HG03342 (cell line): ENCODE results near the gene PLA2R1.
"Not testable (repeated sequence)": the region's sequence is repeated elsewhere in the genome, so short reads cannot be mapped to it uniquely, and the experiment has no call there.

Experiments
- ATAC-seq: cut with Tn5 transposase; IDR thresholded peaks from one replicate; pipeline ENCODE4 v1.9.1; 2021; ENCODE audit warnings: mild to moderate bottlenecking, moderate library complexity; ENCODE audit not compliant: unreplicated experiment

Gene PLA2R1

DNA sequence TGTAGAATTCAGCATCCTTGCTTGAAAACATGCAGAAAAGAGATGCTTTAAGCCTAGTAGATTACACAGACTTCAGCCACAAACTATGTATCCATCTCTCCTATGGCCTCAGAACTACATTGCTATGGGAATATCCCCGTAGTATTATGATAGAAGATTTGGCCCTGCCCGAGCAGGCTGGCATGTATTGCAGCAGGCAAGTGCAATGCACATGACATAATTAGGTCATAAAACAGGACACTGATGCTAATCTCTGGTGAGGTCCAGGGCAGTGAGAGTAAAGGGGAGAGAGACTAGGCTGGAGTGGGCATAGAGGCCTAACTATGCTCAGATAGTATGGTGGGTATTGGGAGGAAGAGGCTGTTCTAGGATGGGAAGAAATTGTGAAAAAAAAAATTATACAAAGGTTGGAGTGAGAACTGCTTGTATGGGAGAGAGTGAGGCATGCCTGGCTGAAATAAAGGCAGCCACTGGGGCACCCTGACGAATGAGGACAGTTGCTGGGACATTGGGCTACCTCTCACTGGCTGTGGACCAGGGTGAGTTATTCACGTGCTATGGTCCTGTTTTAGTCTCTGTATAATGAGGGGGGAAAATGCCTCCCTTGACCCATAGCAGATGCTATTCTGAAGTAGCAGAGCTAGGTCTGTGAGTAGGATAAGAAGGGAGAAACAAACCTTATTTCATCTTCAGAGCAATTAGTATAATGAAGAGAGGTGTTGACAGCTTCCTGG lies 1.6 kb upstream of the PLA2R1 start:
- ATAC-seq: no peak

DNA sequence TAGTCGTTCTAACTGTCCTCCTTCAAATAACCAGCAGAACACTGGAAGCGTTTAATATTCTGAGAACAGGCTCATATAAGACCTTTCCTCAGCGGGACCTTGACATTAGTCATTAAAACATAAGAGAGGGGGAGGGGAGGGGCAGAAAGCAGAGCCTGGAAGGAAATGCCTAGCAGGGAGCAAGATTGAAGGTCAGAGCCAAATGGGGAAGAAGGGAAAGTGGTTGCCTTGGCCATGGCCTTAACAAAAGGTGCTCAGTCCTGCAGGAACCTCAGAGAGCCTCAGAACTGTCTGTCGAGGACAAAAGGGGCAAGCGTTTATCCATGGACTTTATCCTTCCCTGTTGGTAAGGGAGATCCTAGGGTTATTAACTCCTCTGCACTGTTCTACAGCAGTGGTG lies 856 bp upstream of the PLA2R1 start:
- no peak for ATAC-seq

- no peak for ATAC-seq
Observed at GRCh38 chr2:160061944-160062291, 497 bp downstream of the PLA2R1 start.

DNA sequence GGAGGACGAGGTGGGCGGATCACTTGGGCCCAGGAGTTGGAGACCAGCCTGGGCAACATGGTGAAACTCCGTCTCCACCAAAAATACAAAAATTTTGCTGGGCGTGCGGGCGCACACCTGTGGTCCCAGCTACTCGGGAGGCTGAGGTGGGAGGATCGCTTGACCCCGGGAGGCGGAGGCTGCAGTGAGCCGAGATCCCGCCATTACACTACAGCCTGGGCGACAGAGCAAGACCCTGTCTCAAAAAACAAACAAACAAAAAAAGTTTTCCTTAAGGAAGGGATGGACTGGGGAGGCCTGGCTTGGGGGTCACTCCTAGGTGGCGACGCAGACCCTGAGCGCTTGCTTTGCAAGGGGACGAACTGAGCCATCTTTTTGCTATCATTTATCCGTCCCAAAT lies 882 bp downstream of the PLA2R1 start:
- no peak for ATAC-seq

GRCh38 chr2:160060297-160060696 lies 2.1 kb downstream of the PLA2R1 start:
- no peak for ATAC-seq

DNA sequence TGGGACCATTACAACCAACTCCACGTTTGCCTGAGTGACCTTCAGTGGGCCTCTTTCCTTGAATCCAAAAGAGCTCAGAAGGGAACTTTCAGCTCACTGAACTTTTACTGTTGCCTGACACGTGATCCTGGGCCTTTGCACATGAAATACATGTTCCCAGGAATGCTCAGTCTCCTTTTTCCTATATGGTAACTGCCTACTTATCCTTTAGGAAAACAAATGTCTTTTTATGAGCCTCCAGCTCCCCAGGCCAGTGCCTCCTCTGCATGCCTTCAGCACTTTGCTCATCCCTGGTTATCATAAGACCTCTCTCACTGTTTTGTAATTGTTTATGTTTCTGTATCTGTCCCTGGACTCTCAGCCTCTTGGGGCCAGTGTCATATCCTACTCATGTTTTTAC lies 5.1 kb downstream of the PLA2R1 start:
- no peak for ATAC-seq

GRCh38 chr2:160055726-160056108 lies 6.7 kb downstream of the PLA2R1 start:
- no peak for ATAC-seq

DNA sequence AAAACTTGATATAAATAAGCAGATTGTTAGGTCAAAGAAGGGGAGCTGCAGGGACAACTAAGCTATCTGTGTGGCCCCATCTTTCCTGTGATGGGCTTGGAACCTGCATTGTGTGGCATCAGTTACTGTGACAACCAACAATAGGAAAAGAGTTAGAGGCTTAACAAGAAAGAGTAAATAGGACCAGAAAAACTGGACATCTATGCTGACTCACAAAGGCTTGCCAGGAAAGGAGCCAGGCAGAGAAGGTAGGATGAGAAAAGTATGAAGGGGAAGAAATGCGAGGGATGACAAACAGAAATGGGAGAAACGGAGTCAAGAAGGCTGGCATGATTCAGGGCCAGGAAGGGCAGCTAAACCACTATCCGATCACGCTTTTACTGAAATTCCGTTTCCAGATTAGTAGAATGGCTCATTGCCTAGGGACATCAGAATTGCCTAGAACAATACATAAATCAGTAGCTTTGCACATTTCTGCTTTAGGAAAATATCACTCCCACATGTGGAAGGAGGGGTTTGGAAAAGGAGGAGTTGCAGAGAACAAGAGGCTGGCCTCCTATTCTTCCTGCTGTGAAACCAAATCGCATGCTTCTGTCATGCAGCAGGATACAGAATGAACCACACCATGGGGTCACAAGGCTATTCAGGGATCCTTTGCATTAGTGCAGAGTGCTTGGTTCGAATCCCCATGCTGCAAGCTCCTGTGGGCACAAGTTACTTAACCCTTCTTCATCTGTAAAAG lies 7.3 kb downstream of the PLA2R1 start:
- no peak for ATAC-seq

DNA sequence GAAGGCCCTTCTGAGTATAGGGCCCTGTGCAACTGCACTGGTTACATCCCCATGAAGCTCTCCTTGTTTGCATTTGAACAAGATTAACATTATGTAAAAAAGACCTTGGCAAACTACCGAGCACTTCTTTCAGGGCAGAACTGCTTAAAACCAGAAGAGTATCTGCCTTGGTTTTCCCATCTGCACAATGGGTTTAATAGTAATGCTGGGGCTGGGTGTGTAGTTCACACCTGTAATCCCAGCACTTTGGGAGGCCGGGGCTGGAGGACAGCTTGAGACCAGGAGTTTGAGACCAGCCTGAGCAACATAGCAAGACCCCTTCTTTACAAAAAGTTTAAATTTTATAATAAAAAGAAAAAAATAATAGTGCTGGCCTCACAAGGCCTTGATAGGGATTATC lies 8.5 kb downstream of the PLA2R1 start:
- ATAC-seq: no peak

- ATAC-seq: no peak
Observed at GRCh38 chr2:160052531-160052930, 9.9 kb downstream of the PLA2R1 start.

- ATAC-seq: no peak
Observed at GRCh38 chr2:160051371-160051800, 11.0 kb downstream of the PLA2R1 start.

DNA sequence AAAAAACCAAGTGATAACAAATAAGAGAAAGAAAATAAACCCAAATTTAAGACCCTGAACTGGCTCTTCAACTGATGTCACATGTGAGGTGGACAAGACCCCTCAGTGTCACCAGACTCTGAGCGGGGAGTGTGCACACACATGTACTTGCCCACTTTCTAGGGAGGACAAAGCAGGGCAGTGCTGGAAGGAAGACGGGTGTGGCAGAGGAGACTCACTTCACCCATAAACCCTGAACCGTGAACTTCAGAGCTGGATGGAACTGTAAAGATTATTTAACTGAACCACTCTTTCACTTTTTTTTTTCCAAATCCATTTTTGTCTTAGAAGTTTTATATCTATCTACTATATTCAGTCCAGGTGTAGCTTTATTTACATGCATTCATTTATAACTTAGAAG lies 12.3 kb downstream of the PLA2R1 start:
- no peak for ATAC-seq

GRCh38 chr2:160045703-160046210 lies 16.7 kb downstream of the PLA2R1 start:
- no peak for ATAC-seq

DNA sequence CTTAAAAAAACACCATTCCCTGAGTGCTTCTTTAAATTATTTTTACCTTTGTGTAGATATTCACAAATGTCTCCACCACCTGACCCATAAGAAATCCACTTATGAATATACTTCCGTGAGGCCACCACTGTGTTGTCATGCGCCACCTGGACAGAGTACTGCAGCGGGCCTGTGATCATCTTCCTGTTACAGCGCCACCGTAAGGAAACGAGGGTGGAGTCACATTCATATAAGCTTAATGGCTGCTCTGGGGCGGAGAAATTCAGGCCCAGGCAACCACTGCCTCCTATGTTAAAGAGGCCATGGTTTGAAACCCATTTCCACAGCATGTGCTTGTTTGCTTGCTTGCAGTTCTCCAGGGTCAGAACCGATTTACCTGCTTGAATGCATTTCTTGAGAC lies 17.7 kb downstream of the PLA2R1 start:
- ATAC-seq: no peak

DNA sequence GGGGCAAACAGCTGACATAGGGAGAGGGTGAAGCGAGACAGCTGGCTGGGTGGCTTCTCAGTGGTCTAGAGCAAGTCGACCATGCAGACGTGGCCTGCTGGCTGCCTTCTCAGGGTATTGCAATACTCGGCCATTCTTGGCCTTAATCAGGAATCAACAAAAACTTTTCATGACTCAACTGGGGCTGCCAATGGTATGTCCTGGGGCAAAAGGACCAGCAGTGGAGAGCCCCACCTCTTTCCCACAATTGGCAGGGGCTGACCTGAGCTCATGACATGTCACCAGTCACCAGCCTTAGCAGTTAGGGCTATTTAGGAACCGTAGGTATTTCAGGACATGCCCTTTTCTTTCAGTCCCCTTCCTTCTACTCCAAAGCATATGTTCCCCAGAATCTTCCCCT lies 19.1 kb downstream of the PLA2R1 start:
- ATAC-seq: no peak

DNA sequence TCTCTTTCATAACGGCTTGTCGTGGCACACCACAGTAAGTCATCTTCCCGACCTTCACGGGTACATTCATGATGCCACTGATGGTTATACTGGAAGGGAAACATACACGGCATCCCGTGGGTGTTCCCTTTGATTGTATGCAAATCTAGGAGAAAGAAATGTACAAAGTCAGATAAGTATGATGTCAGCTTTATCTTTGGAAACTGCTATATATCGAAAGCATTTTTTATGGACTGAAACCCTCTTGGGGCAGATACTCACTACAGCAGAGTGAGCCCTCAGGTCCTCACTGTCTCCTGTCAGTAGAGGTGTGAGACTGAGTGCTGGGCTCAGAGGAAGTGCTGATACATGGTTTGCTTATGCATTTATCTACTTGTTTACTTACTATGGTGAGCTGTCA lies 20.4 kb downstream of the PLA2R1 start:
- no peak for ATAC-seq

DNA sequence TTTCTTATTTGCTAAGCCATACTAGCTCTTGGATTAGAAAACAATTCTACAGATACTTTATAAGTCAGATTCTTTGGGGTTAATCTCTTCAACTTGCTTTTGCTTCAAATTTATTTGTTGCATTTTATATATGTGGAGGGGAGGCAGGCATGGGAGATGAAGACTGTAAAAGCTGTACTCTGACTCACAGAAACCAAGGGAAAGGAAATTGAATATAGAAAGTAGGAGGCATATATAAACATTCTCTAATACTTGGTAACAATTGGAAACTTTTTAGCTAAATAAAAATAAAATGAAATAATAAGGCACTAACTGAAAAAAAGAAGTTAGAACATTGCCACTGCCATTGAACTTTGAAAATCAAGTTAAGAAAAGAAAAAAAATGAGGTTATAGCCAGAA lies 21.3 kb downstream of the PLA2R1 start:
- no peak for ATAC-seq

DNA sequence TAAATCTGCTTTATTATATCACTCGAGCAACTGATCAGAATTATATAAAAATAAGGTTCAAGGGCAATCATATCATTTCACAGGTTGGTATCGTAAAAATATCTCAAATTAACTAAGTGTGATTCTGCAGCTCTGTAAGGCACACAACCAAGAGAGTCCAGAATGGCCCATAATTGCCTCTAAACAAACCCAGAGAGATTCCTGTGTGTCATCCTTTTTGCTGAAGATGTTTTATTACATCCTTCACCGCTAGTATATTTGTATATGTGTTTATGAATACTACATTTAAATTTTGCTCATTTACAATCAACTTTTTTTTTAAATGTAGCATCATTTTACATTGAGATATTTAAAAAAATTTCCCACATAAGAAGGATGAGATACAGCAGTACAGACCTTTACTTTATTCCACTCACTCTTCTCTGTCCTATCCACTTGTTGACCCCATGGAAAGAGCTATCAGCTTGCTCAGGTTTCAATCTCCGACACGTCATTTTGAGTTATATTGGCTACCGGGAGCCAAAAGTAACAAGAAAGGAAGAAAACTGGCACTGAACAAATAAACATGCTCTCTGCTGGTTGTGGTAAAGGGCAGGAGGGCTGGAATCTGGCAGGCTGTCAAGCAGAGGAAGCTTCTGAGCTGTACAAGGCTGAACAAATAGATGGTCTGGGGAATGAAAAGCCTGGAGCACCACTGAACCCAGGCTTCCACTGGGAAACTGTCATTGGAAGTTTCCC lies 23.1 kb downstream of the PLA2R1 start:
- no peak for ATAC-seq

- not testable (repeated sequence) for ATAC-seq
Observed at GRCh38 chr2:160038662-160039061, 23.8 kb downstream of the PLA2R1 start.

DNA sequence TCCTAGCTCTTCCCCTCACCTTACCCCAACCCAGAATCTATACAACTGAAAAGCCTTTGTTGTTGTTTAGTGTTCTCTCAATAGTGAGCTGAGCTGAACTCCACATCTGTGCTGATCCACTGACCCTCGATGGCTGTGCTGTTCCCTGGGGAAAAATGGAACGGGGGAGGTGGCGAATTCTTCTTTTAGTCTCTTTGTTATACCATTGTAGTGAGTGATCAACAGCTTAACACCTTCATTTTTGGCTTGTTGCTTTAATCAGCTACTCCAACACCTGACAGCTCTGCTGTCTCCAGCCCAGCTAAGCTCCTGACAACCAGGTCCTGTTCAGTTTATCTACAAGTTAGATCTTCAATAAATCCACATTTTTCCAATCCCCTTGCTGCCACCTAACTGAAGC lies 25.7 kb downstream of the PLA2R1 start:
- ATAC-seq: no peak

GRCh38 chr2:160035125-160035524 lies 27.3 kb downstream of the PLA2R1 start:
- ATAC-seq: no peak

DNA sequence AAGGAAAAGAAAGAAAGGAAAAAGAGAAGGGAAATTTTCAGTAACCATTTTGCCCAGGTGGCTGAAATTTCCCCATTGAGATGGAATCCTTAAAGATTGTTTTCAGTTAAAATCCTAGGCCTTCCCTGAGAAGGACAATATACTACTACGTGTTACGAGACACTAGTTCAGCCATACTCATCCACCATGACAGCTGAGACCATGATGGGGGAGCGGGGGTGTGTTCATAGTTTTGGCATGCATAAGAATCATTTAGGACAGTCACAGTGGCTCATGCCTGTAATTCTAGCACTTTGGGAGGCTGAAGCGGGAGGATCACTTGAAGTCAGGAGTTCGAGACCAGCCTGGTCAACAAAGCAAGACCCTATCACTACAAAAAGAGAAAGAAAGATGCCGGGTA lies 28.0 kb downstream of the PLA2R1 start:
- ATAC-seq: no peak
